HEK293T (cell line): ENCODE data around the gene BPTF.

Experiments used
- ELF4 ChIP-seq: fragments of 450-650 bp; IDR thresholded peaks from 2 replicates; pipeline ENCODE4 v1.6.1; 2017; ENCODE audit warnings: antibody characterized with exemption
- FOXA1 ChIP-seq: fragments of 450-650 bp; IDR thresholded peaks from 2 replicates; pipeline ENCODE4 v1.6.1; 2016; ENCODE audit warnings: mild to moderate bottlenecking
- FOXM1 ChIP-seq: fragments of 450-650 bp; IDR thresholded peaks from 2 replicates; pipeline ENCODE4 v1.6.1; 2017; ENCODE audit warnings: mild to moderate bottlenecking, borderline replicate concordance
- SP1 ChIP-seq: fragments of 450-650 bp; IDR thresholded peaks from 2 replicates; pipeline ENCODE4 v1.6.1; 2017
- SUZ12 ChIP-seq: fragments of 450-650 bp; IDR thresholded peaks from 2 replicates; pipeline ENCODE4 v1.6.1; 2016; ENCODE audit warnings: mild to moderate bottlenecking

DNA sequence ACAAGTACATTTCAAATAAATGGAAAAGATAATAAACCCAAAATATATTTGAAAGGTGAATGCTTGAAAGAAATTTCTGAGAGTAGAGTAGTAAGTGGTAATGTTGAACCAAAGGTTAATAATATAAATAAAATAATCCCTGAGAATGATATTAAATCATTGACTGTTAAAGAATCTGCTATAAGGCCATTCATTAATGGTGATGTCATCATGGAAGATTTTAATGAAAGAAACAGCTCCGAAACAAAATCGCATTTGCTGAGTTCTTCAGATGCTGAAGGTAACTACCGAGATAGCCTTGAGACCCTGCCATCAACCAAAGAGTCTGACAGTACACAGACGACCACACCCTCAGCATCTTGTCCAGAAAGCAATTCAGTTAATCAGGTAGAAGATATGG is 86.8 kb downstream of the BPTF start:
- TF ChIP-seq FOXM1 (no peak), SUZ12 (no peak), SP1 (no peak), FOXA1 (no peak), ELF4 (no peak)
